Measurements from ENCODE around the gene BCAR3.

BCAR3 gene

DNA sequence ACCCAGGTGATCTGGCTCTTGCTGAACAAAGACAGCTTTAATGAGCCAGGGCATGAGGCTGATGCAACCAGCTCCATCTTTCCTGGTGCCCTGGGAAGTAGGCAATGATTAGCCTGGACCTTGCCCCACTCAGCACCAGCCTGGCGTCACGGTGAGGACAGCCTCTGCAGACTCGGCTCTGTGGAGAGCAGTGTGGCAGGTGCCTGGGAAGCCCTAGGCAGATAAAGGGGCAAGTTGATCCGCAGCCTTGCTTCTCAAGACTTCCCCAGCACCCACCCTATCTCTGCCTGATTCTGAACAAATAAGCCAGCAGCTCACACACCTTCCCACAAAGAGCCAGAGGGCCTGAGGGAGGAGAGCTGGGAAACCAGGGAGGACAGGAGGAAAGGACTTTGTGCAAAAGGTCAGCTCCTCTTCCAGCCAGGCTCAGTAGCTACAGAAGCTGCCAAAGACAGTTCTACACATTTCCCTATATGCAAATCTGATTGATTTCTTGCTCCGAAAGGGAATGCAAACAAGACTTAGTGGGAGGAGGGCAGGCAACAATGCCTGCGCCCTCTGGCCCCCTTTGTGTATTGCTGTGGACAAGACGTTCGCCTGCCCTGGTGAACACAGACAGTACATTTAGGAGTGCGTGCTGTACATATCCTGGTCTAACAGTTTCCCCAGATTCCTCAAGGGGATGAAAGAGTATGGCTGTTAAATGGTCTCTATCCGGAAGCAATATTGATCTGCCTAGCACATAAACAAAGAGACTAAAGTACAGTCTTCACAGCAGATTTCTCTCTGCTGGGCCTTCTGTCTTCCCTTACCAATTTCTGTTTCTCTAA is 63.8 kb downstream of the BCAR3 start:
- TF ChIP-seq JUND (IDR thresholded peaks at IDR 0.05; ENCODE audit: low read depth), result no peak
- in situ Hi-C loops (cut with HindIII; ENCODE audit: low pct_unique_long_range_greater_than_20kb, low sequenced_read_pairs), result no loop called here
- DNase-seq (ENCODE audit: low read depth in 1 of 2, low spot score in 1 of 2), result peak in 1 of 2 experiments; percentile 64

DNA sequence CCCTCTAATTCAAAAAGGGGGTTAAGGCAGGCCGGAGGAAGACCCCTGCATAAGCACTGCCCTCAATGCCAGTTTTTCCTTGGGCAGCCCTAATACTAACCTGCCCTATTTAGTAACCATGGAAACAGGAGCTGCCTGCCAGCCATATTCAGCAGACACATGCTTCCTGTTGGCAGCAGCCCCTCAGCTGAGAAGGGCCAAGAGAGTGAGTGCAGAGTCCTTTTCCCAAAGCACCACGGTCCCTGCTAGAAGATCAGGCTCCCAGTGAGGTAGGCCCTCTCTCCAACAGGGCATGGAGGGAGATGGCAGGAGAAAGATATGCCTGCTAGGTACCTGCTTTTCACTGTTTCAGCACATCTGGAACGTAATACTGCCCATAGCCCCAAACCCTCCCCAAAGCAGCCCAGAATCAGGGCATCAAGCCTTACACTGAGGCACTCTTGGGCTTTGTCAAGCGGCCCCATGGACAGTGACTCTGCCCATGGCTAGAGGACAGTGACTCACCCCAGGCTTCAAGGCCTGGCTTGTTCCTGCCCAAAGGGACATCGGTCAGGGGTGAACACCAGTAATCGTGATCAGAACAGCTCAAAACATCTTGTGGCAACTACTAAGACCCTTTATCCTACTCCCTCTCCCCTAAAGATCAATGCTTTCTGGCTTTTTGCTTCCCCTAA is 64.5 kb downstream of the BCAR3 start:
- in situ Hi-C loops (cut with HindIII; ENCODE audit: low pct_unique_long_range_greater_than_20kb, low sequenced_read_pairs), result no loop called here
- no peak for TF ChIP-seq JUND (IDR thresholded peaks at IDR 0.05; ENCODE audit: low read depth)
- no peak for DNase-seq (ENCODE audit: low read depth in 1 of 2, low spot score in 1 of 2)

DNA sequence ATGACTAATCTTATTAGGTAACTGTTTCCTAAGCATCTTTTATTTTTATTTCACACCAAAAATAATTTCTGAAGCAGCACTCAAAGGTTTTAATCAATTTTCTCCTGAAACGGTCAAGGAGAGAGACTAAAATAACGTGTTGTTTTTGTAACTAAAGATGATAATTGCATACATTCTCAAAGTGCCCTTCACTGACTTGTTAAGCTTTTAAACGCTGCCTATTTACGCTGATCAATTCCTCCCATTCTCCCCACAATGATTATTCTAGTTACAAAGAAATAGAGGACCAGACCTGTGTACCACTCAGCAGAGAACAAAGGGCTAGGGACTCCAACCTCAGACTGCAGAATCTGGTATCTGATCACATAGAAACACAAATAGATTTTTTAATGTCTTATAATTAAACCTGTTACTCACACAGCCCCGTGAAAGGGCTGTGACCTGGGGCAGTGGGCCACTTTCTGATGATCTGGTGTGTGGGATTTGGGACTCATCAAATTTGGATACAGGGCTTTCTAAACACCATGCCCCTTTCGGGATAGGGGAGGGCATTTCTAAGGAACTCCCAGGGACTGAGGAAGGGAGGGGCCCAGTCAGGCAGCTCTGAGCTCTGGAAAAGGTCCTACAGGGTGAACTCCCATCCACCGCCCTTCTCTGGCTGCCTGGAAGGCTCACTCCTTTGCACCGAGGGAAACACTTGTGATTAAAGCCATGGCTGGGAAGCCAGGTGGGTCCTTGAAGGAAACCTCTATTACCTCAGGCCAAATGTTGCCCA is 65.2 kb downstream of the BCAR3 start:
- DNase-seq (ENCODE audit: low read depth in 1 of 2, low spot score in 1 of 2), result no peak
- in situ Hi-C loops (cut with HindIII; ENCODE audit: low pct_unique_long_range_greater_than_20kb, low sequenced_read_pairs), result no loop called here
- no peak for TF ChIP-seq JUND (IDR thresholded peaks at IDR 0.05; ENCODE audit: low read depth)

DNA sequence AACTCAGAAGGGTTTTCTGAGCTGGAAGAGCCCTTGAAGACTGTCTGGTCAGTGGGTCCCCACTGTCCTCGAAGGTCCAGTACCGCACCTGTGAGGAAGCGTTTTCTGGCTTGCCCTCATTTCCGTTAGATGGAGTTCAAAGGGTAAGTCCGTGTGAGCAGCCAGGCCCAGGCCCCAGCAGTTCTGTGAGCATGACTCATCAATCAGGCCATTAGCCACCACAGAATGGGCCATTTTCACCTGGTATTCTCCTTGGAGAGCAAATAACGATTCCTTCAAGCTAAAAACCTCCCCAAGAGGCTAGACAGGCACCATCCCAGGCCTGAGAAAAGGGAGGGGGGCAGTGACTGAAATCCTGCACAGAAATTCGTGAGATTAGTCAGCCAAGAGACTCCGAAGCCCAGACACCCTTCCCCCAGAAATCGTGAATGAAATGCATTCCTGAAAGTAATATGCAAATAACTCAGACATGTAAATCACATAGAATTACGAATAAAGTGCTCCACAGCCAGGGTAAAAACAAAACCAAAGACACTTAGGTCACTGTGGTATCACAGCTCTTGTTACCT is 66.0 kb downstream of the BCAR3 start:
- no peak for DNase-seq (ENCODE audit: low read depth in 1 of 2, low spot score in 1 of 2)
- no peak for TF ChIP-seq JUND (IDR thresholded peaks at IDR 0.05; ENCODE audit: low read depth)
- in situ Hi-C loops (cut with HindIII; ENCODE audit: low pct_unique_long_range_greater_than_20kb, low sequenced_read_pairs), result no loop called here

DNA sequence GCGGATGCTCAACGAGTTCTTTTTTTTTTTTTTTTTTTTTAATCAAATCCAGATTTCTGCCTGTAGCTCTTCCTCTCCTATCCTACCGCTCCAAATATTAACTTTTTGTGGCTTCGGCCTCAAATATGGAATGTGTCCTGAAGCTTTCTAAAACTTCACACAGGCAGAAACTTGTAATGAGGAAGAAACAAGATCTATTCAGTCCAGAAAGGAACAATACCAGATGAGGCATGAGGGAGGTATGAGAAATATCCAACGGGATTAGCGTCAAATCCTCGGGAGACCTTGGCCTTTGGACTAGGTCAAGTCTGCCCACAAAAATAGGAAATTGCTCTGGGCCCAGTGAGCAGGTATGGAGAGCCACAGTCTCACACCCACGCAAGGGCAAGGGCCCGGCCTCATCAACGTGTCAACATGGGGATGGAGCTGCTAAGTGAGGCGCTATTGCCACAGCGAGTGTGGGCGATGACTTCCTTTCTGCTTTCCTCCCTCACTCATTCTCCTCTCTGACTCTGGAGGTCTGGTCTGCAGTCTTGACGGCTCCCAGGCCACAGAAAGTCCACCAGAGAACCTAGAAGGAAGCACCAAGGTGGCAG is 66.6 kb downstream of the BCAR3 start:
- no peak for TF ChIP-seq JUND (IDR thresholded peaks at IDR 0.05; ENCODE audit: low read depth)
- peak in 1 of 2 experiments; percentile 58 for DNase-seq (ENCODE audit: low read depth in 1 of 2, low spot score in 1 of 2)
- in situ Hi-C loops (cut with HindIII; ENCODE audit: low pct_unique_long_range_greater_than_20kb, low sequenced_read_pairs), result no loop called here

DNA sequence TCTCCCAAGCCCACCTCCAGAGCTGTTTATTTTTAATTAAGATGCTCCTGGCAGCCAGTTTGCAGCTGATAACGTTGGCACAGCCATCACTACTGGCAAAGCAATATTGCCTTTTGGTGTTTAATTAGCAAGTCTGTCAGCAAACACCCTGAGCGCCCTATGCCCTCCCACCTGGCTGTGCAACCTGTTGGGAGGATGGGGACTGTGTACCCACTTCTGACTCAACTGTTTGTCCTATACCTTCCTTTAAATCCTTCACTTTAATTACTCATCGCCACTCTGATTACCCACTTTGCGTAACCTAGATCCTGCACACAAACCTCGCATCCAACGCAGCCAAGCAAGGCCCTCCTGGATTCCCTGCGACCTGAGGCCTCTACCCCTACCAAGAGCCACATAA is 67.1 kb downstream of the BCAR3 start:
- TF ChIP-seq JUND (IDR thresholded peaks at IDR 0.05; ENCODE audit: low read depth), result peak; percentile 54; the same call in 1 of the 2 replicates
- peak in 1 of 2 experiments; percentile 87 for DNase-seq (ENCODE audit: low read depth in 1 of 2, low spot score in 1 of 2)
- in situ Hi-C loops (cut with HindIII; ENCODE audit: low pct_unique_long_range_greater_than_20kb, low sequenced_read_pairs), result no loop called here

DNA sequence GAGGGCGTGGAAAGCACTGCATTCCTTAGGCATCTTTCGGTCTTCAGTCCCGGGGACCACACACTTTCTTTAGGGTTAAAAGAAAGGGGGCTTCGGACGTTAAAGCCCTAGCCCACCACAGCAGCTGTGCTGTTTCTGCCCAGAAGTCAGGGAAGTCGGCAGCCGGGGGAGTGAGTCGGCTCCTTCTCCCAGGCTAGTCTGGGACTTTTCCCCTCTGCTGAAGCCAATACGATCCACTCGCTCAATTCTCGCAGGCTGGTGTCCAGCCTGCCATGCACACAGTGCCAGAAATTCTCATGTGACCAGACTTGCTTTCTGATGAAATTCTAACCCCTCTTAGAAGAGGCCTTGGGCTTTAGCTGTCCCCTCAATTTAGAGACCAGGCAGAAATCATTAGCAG is 67.7 kb downstream of the BCAR3 start:
- DNase-seq (ENCODE audit: low read depth in 1 of 2, low spot score in 1 of 2), result no peak
- no peak for TF ChIP-seq JUND (IDR thresholded peaks at IDR 0.05; ENCODE audit: low read depth)
- in situ Hi-C loops (cut with HindIII; ENCODE audit: low pct_unique_long_range_greater_than_20kb, low sequenced_read_pairs), result no loop called here

DNA sequence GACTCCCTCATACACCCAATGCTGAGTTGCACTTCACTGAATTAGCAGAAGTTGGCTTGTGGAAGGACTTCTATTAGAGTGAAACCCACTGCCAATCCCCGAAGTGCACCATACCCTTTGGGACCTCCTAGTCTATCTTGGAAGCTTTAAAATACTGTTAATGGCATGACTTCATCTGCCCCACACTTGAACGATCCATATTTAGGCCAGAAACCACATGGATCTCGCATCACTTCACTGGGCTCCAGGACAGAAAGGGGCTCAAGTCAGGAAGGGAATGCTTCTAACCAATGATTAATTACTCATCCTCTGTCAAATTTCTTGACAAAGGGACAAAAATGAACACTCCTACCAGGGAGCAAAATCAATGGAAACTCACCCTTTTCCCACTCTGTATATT is 69.1 kb downstream of the BCAR3 start:
- in situ Hi-C loops (cut with HindIII; ENCODE audit: low pct_unique_long_range_greater_than_20kb, low sequenced_read_pairs), result no loop called here
- no peak for DNase-seq (ENCODE audit: low read depth in 1 of 2, low spot score in 1 of 2)
- TF ChIP-seq JUND (IDR thresholded peaks at IDR 0.05; ENCODE audit: low read depth), result no peak

DNA sequence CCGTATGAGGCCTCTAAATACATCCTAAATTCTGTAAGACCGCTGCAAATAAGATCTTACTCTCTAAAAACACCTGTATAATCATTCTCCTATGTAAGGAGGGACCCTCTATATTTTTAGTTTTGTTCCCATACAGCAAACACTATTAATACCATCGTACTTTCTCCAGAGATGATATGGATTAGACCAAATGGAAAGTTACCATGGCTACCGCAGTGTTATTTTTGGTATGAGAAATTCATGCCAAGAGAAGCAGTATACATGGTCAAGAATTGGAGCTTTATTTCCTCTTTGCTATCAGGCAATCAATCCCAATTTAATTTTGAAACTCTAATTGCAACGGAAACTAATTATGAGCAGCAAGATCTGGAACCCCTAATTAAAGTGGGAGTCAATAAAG is 70.0 kb downstream of the BCAR3 start:
- no peak for TF ChIP-seq JUND (IDR thresholded peaks at IDR 0.05; ENCODE audit: low read depth)
- in situ Hi-C loops (cut with HindIII; ENCODE audit: low pct_unique_long_range_greater_than_20kb, low sequenced_read_pairs), result no loop called here
- no peak for DNase-seq (ENCODE audit: low read depth in 1 of 2, low spot score in 1 of 2)

DNA sequence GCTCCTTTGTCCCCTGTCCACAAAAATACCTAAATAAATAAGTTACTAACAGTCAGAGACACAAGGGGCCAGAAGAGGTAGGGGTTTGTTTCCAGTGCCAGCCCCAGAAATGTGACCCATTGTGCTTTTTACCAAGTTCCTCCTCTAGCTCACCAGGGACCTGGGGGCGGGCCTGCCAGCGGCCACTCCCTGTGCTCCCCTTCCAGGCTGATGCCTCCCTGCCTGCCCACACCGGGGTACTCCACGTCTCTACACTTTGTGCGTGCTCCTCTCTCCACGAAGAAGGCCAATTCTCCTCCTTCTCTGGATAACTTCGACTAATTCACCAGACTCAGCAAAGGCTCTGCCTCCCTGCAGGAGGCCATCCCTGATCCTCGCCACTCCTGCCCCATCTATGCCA is 72.1 kb downstream of the BCAR3 start:
- in situ Hi-C loops (cut with HindIII; ENCODE audit: low pct_unique_long_range_greater_than_20kb, low sequenced_read_pairs), result no loop called here
- no peak for TF ChIP-seq JUND (IDR thresholded peaks at IDR 0.05; ENCODE audit: low read depth)
- no peak for DNase-seq (ENCODE audit: low read depth in 1 of 2, low spot score in 1 of 2)

DNA sequence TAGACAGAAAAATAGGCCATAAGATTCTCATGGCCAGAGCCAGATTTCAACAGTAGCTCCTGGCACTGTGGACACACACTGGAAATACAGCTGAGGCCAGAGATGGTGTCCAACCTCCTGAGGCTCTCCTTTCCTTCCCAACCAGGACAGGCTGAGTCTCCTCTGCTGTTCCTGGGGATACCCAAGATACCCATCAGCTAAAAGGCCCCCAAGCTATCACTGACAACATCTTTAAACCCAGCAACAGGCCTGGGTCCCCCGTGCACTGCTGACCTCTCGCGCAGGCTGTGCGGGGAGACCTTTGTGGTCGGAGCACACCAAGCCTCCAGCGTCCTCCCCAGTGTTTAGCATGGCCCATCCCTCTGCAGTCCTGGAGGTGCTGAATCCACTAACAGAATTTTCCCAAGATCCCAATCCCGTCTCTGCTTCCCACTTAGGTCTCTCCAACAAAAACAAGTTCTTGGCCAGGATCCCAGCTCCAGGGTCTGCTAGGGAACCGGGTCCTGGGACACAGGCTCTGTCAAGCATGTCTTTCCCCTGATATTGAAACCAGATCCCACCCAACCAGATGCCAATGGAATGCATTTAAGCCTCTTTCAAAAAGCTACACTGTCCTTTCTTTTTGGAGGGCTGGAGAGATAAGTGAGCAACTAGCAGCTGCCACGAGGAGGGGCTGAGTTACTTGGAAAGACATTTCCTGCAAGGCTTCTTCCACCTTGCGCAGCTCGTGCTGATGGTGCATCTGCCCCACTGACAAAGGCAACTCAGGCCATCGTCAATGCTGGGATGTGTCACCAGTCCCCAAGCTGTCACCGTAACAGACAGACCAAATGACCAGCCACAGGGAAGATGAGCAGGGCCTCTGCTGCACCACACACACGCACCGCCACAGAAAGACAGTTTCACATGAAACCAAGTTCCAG is 73.2 kb downstream of the BCAR3 start:
- no peak for TF ChIP-seq JUND (IDR thresholded peaks at IDR 0.05; ENCODE audit: low read depth)
- DNase-seq (ENCODE audit: low read depth in 1 of 2, low spot score in 1 of 2), result no peak
- in situ Hi-C loops (cut with HindIII; ENCODE audit: low pct_unique_long_range_greater_than_20kb, low sequenced_read_pairs), result no loop called here

Measured in T47D (cell line).